HepG2 (cell line): ENCODE results near the gene SCGB2A2. TPM values are rescaled to one million over a fixed set of nuclear protein-coding genes. Genes with fewer than 3 reads are reported as not detected.

Experiments
- ATAC-seq: fragments of 200-7000 bp; cut with Tn5 transposase; 3 replicates; pipeline ENCODE4 v1.9.1; 2020; ENCODE audit warnings: mild to moderate bottlenecking, moderate library complexity
- BruUV-seq: library from RNA; stranded (reverse); fragments of 400-500 nt; replicated peaks from 2 replicates; lab custom pipeline; 2021; lab: Mats Ljungman, UMichigan
- CTCF ChIA-PET: fragments of 300-600 bp; formaldehyde crosslinking; extraction: SDS; loops from one replicate; lab custom pipeline; 2021; ENCODE audit warnings: low total read pairs, inconsistent platforms, low intra/inter-chr PET ratio; lab: Yijun Ruan, JAX
- POLR2A ChIA-PET: fragments of 350-600 bp; sonication (Branson Sonifier 250); formaldehyde crosslinking; loops from one replicate; lab custom pipeline; 2020; ENCODE audit warnings: antibody characterized with exemption, inconsistent platforms; lab: Yijun Ruan, JAX
- DNase-seq: peaks from one replicate; pipeline ENCODE4 v3.0.0-alpha.2; 2015; ENCODE audit warnings: low spot score
- FAIRE-seq: peaks from 3 replicates; lab custom pipeline; 2011; peaks lifted over from hg19 to GRCh38; lab: Jason Lieb, UNC
- H2AFZ ChIP-seq: one replicate; pipeline ENCODE4 v1.6.1; 2011; ENCODE audit warnings: low read length, inconsistent platforms
- H3K27ac ChIP-seq: fragments of 300-600 bp; 3 replicates; pipeline ENCODE4 v1.8.0; 2011; ENCODE audit warnings: mixed run types, mild to moderate bottlenecking, mixed read lengths, low read length, inconsistent platforms; ENCODE audit not compliant: insufficient read depth; ENCODE audit errors: extremely low read length
- H3K27me3 ChIP-seq, 2 experiments: fragments of 200-600 bp in 1 of 2; 2 replicates in 1 of 2; 3 replicates in 1 of 2; pipeline versions ENCODE4 v1.6.0 to v1.8.0; 2011; ENCODE audit warnings: low read length in 2 of 2, mild to moderate bottlenecking in 2 of 2, moderate library complexity in 2 of 2, inconsistent platforms in 1 of 2; ENCODE audit not compliant: insufficient read depth in 2 of 2, control insufficient read depth in 1 of 2
- H3K36me3 ChIP-seq, 2 experiments: fragments of 200-600 bp in 1 of 2; replicated peaks in 1 of 2; 2 replicates in 1 of 2; 3 replicates in 1 of 2; pipeline versions ENCODE4 v1.5.1 to v1.8.0; 2011; ENCODE audit warnings: low read length in 2 of 2, inconsistent platforms in 1 of 2; ENCODE audit not compliant: insufficient read depth in 2 of 2, control insufficient read depth in 1 of 2
- H3K4me1 ChIP-seq: 2 replicates; pipeline ENCODE4 v1.5.1; 2012; ENCODE audit warnings: low read length, inconsistent platforms; ENCODE audit not compliant: insufficient read depth
- H3K4me2 ChIP-seq: 2 replicates; pipeline ENCODE4 v1.6.0; 2011; ENCODE audit warnings: low read depth, low read length, inconsistent platforms
- H3K4me3 ChIP-seq, 3 experiments: fragments of 200-600 bp in 1 of 3; sonication (generic), shearing (Covaris generic) in 1 of 3; replicated peaks in 1 of 3; 2 replicates each; pipeline ENCODE4 v1.5.1; 2011 to 2016; ENCODE audit warnings: low read length in 3 of 3, inconsistent platforms in 2 of 3, low read depth in 2 of 3, mild to moderate bottlenecking in 2 of 3, control low read depth in 1 of 3, mixed read lengths in 1 of 3; ENCODE audit not compliant: insufficient read depth in 1 of 3
- H3K79me2 ChIP-seq: one replicate; pipeline ENCODE4 v1.6.1; 2011; ENCODE audit warnings: low read length, inconsistent platforms; ENCODE audit not compliant: insufficient read depth
- H3K9ac ChIP-seq: 2 replicates; pipeline ENCODE4 v1.6.0; 2011; ENCODE audit warnings: mild to moderate bottlenecking, low read depth, low read length, inconsistent platforms; ENCODE audit not compliant: insufficient read depth
- H3K9me3 ChIP-seq: 2 replicates; pipeline ENCODE4 v1.5.1; 2012; ENCODE audit warnings: mild to moderate bottlenecking, low read length
- H4K20me1 ChIP-seq: 2 replicates; pipeline ENCODE4 v1.6.0; 2011; ENCODE audit warnings: inconsistent platforms, mild to moderate bottlenecking, low read length, moderate library complexity; ENCODE audit not compliant: insufficient read depth
- ATF4 ChIP-seq, 2 experiments: fragments of 450-650 bp in 1 of 2; sonication (generic) in 1 of 2; formaldehyde crosslinking; IDR thresholded peaks; 2 replicates each; pipeline versions ENCODE4 v1.5.0 to v1.8.0; 2020 to 2022; ENCODE audit warnings: mild to moderate bottlenecking in 1 of 2, missing genetic modification reagents in 1 of 2
- GABPB1 ChIP-seq: IDR thresholded peaks from 2 replicates; pipeline ENCODE4 v1.6.1; 2016; ENCODE audit warnings: mild to moderate bottlenecking, missing genetic modification reagents, moderate library complexity, missing compliant biosample characterization
- HES4 ChIP-seq: sonication (generic); formaldehyde crosslinking; IDR thresholded peaks from 2 replicates; pipeline ENCODE4 v1.9.0; 2021; ENCODE audit warnings: mild to moderate bottlenecking, missing genetic modification reagents, borderline replicate concordance
- HMGXB3 ChIP-seq: sonication (generic); formaldehyde crosslinking; IDR thresholded peaks from 2 replicates; pipeline ENCODE4 v1.4.0; 2020; ENCODE audit warnings: missing genetic modification reagents, borderline replicate concordance
- NCOA2 ChIP-seq: sonication (generic); formaldehyde crosslinking; IDR thresholded peaks from 2 replicates; pipeline ENCODE4 v1.8.0; 2022; ENCODE audit warnings: inconsistent platforms
- TEAD3 ChIP-seq: optimal IDR thresholded peaks from 2 replicates; pipeline ENCODE3; 2016; ENCODE audit warnings: borderline replicate concordance
- ZFX ChIP-seq: sonication (generic); formaldehyde crosslinking; IDR thresholded peaks from 2 replicates; pipeline ENCODE4 v1.4.0; 2020; ENCODE audit warnings: mild to moderate bottlenecking, low read depth, missing genetic modification reagents, moderate library complexity
- ZNF768 ChIP-seq: sonication (generic); formaldehyde crosslinking; IDR thresholded peaks from 2 replicates; pipeline ENCODE4 v1.4.0; 2020; ENCODE audit warnings: missing genetic modification reagents
- WGBS: methylation state at CpG from one replicate; pipeline ENCODE4 v1.1.6; 2017; ENCODE audit warnings: low lambda C conversion rate; 5-methylcytosine and 5-hydroxymethylcytosine counted together
- in situ Hi-C: cut with HindIII; loops from 2 replicates; pipeline ENCODE4 v1.10.0; 2017; ENCODE audit warnings: low pct_unique_long_range_greater_than_20kb; ENCODE audit not compliant: extremely low pct_ligation_motif_present
- intact Hi-C: fragments of 100-400 bp; cut with micrococcal nuclease; formaldehyde crosslinking; loops from one replicate; pipeline ENCODE4 v1.10.0; 2022; ENCODE audit not compliant: unreplicated experiment
- polyA plus RNA-seq, 8 experiments: library from polyadenylated mRNA; depleted of rRNA in 3 of 8; stranded (reverse) in 7 of 8; unstranded in 1 of 8; fragments of >200 nt; fragmentation: Illumina TruSeq in 4 of 8; extraction: Trizol in 4 of 8; gene quantifications; 2 replicates each; pipeline versions ENCODE4 v1.2.1 to v1.2.3, GENCODE V29; 2011 to 2016; ENCODE audit warnings: low read depth in 4 of 8, missing spikeins in 1 of 8, mixed read lengths in 1 of 8; ENCODE audit not compliant: insufficient read depth in 1 of 8
- total RNA-seq, 5 experiments: library from RNA; depleted of rRNA; stranded (reverse); fragments of >200 nt; fragmentation: Illumina TruSeq; extraction: Trizol; gene quantifications; 2 replicates each; pipeline ENCODE4 v1.2.3, GENCODE V29; 2016; ENCODE audit warnings: low read depth in 1 of 5
- TF ChIP-seq, protein P1 (sequence below): IDR thresholded peaks from 2 replicates; pipeline ENCODE4 v1.6.1; 2012; ENCODE audit warnings: inconsistent platforms
- TF ChIP-seq, protein P2 (sequence below): sonication (generic); formaldehyde crosslinking; IDR thresholded peaks from 2 replicates; pipeline ENCODE4 v1.4.0; 2020; ENCODE audit warnings: missing genetic modification reagents, borderline replicate concordance
- TF ChIP-seq, protein P3 (sequence below): IDR thresholded peaks from 2 replicates; pipeline ENCODE4 v1.4.0; 2020; ENCODE audit warnings: mild to moderate bottlenecking, missing genetic modification reagents

The SCGB2A2 gene
- total and polyA plus RNA-seq, 2 of the 13 experiments (the other 11 are each of a cell fraction or from before 2014, with no cell fraction given) = 0.12 TPM; not detected in 1

GRCh38 chr11:62273789-62274275, 3.9 kb downstream of the SCGB2A2 start:
- ATAC-seq (peak; percentile 94), FAIRE-seq (no peak), DNase-seq (peak; percentile 60)
- no peak overlapping the region for H3K27ac ChIP-seq
- peaks cover 18% of the 10 kb centered on the region for H3K4me1 ChIP-seq
- H3K4me2 ChIP-seq = peak overlapping the region; percentile 69
- H2AFZ ChIP-seq = no peak overlapping the region
- ChIA-PET POLR2A (no interaction called here), CTCF (no interaction called here)
- peak overlapping the region in 2 of 3 experiments; percentile 17 to 26; a peak in 2 of 6 replicates for H3K4me3 ChIP-seq
- no peaks in the 10 kb centered on the region for H3K79me2 ChIP-seq
- no TSS peak for BruUV-seq
- intact Hi-C loops = no loop called here
- no peaks in the 10 kb centered on the region for H3K9me3 ChIP-seq
- no peaks in the 10 kb centered on the region for H4K20me1 ChIP-seq
- WGBS = 5% methylated on average over 6 of the region's 7 CpGs
- H3K36me3 ChIP-seq = no peaks in the 10 kb centered on the region
- in situ Hi-C loops = no loop called here
- peaks cover 2 to 11% of the 10 kb centered on the region in 2 experiments; a peak in 3 of 5 replicates for H3K27me3 ChIP-seq
- no peak overlapping the region for H3K9ac ChIP-seq
- peak; percentile 49; the same call in 1 of the 2 replicates for TF ChIP-seq ZFX (CRISPR knock-in tag)
- TF ChIP-seq TEAD3 (CRISPR knock-in tag) = peak; percentile 100
- TF ChIP-seq, protein P1, sequence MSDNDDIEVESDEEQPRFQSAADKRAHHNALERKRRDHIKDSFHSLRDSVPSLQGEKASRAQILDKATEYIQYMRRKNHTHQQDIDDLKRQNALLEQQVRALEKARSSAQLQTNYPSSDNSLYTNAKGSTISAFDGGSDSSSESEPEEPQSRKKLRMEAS = 0 out of 2 replicates have a peak, but pooled peaks have one; percentile 13
- peak; percentile 69 for TF ChIP-seq GABPB1 (CRISPR knock-in tag)
- TF ChIP-seq HES4 (CRISPR knock-in tag) = no peak
- TF ChIP-seq, protein P2, sequence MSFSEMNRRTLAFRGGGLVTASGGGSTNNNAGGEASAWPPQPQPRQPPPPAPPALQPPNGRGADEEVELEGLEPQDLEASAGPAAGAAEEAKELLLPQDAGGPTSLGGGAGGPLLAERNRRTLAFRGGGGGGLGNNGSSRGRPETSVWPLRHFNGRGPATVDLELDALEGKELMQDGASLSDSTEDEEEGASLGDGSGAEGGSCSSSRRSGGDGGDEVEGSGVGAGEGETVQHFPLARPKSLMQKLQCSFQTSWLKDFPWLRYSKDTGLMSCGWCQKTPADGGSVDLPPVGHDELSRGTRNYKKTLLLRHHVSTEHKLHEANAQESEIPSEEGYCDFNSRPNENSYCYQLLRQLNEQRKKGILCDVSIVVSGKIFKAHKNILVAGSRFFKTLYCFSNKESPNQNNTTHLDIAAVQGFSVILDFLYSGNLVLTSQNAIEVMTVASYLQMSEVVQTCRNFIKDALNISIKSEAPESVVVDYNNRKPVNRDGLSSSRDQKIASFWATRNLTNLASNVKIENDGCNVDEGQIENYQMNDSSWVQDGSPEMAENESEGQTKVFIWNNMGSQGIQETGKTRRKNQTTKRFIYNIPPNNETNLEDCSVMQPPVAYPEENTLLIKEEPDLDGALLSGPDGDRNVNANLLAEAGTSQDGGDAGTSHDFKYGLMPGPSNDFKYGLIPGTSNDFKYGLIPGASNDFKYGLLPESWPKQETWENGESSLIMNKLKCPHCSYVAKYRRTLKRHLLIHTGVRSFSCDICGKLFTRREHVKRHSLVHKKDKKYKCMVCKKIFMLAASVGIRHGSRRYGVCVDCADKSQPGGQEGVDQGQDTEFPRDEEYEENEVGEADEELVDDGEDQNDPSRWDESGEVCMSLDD = no peak
- TF ChIP-seq NCOA2 (CRISPR knock-in tag) = peak; percentile 43; the same call in 1 of the 2 replicates
- TF ChIP-seq, protein P3, sequence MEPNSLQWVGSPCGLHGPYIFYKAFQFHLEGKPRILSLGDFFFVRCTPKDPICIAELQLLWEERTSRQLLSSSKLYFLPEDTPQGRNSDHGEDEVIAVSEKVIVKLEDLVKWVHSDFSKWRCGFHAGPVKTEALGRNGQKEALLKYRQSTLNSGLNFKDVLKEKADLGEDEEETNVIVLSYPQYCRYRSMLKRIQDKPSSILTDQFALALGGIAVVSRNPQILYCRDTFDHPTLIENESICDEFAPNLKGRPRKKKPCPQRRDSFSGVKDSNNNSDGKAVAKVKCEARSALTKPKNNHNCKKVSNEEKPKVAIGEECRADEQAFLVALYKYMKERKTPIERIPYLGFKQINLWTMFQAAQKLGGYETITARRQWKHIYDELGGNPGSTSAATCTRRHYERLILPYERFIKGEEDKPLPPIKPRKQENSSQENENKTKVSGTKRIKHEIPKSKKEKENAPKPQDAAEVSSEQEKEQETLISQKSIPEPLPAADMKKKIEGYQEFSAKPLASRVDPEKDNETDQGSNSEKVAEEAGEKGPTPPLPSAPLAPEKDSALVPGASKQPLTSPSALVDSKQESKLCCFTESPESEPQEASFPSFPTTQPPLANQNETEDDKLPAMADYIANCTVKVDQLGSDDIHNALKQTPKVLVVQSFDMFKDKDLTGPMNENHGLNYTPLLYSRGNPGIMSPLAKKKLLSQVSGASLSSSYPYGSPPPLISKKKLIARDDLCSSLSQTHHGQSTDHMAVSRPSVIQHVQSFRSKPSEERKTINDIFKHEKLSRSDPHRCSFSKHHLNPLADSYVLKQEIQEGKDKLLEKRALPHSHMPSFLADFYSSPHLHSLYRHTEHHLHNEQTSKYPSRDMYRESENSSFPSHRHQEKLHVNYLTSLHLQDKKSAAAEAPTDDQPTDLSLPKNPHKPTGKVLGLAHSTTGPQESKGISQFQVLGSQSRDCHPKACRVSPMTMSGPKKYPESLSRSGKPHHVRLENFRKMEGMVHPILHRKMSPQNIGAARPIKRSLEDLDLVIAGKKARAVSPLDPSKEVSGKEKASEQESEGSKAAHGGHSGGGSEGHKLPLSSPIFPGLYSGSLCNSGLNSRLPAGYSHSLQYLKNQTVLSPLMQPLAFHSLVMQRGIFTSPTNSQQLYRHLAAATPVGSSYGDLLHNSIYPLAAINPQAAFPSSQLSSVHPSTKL (CRISPR knock-in tag) = peak; percentile 50; the same call in 1 of the 2 replicates
- TF ChIP-seq ATF4 (CRISPR knock-in tag; IDR thresholded peaks at IDR 0.05) = peak in 1 of 2 experiments; percentile 90; a peak in 2 of 4 replicates
- no peak for TF ChIP-seq HMGXB3
- no peak for TF ChIP-seq ZNF768 (CRISPR knock-in tag)
